Keratinocyte (primary cell): Measurements from ENCODE around the gene IGF1R. TPM values are rescaled to one million over a fixed set of nuclear protein-coding genes. Genes with fewer than 3 reads are reported as not detected.

Experiments used
- DNase-seq: peaks from one replicate; pipeline ENCODE4 v3.0.0-alpha.2; 2011; ENCODE audit warnings: low read depth, missing footprints, low spot score
- FAIRE-seq: peaks from 2 replicates; lab custom pipeline; 2011; peaks lifted over from hg19 to GRCh38; lab: Jason Lieb, UNC
- H2AFZ ChIP-seq: 2 replicates; pipeline ENCODE4 v1.6.0; 2012; ENCODE audit warnings: low read length, control low read depth, inconsistent platforms; ENCODE audit not compliant: control insufficient read depth
- H3K27ac ChIP-seq: 2 replicates; pipeline ENCODE4 v1.5.1; 2011; ENCODE audit warnings: low read length; ENCODE audit not compliant: control insufficient read depth, insufficient read depth
- H3K27me3 ChIP-seq: 3 replicates; pipeline ENCODE4 v1.6.0; 2011; ENCODE audit warnings: low read length; ENCODE audit not compliant: control insufficient read depth, insufficient read depth; ENCODE audit errors: extremely low read depth
- H3K36me3 ChIP-seq, 2 experiments: 2 replicates in 1 of 2; 3 replicates in 1 of 2; pipeline ENCODE4 v1.5.1; 2011; ENCODE audit warnings: low read length in 2 of 2, mild to moderate bottlenecking in 1 of 2; ENCODE audit not compliant: control insufficient read depth in 2 of 2, insufficient read depth in 2 of 2; ENCODE audit errors: extremely low read depth in 1 of 2
- H3K4me1 ChIP-seq: 3 replicates; pipeline ENCODE4 v1.5.1; 2011; ENCODE audit warnings: low read length; ENCODE audit not compliant: control insufficient read depth, insufficient read depth; ENCODE audit errors: extremely low read depth
- H3K4me2 ChIP-seq: 3 replicates; pipeline ENCODE4 v1.6.0; 2011; ENCODE audit warnings: low read depth, low read length; ENCODE audit not compliant: control insufficient read depth, insufficient read depth; ENCODE audit errors: extremely low read depth
- H3K4me3 ChIP-seq, 3 experiments: fragments of 200-600 bp in 1 of 3; sonication (generic) in 1 of 3; 2 replicates in 2 of 3; 3 replicates in 1 of 3; pipeline ENCODE4 v1.5.1; 2011 to 2016; ENCODE audit warnings: low read length in 3 of 3, mild to moderate bottlenecking in 3 of 3, control low read depth in 2 of 3, inconsistent platforms in 1 of 3, low read depth in 1 of 3, mixed read lengths in 1 of 3, mixed run types in 1 of 3, moderate library complexity in 1 of 3; ENCODE audit not compliant: control insufficient read depth in 2 of 3, insufficient read depth in 2 of 3; ENCODE audit errors: extremely low read depth in 1 of 3
- H3K79me2 ChIP-seq: 2 replicates; pipeline ENCODE4 v1.6.0; 2012; ENCODE audit warnings: low read length; ENCODE audit not compliant: control insufficient read depth, insufficient read depth
- H3K9ac ChIP-seq: 3 replicates; pipeline ENCODE4 v1.6.0; 2011; ENCODE audit warnings: low read length; ENCODE audit not compliant: control insufficient read depth, insufficient read depth; ENCODE audit errors: extremely low read depth
- H3K9me1 ChIP-seq: 3 replicates; pipeline ENCODE4 v1.6.0; 2011; ENCODE audit warnings: low read length; ENCODE audit not compliant: control insufficient read depth, insufficient read depth; ENCODE audit errors: extremely low read depth
- H3K9me3 ChIP-seq: 2 replicates; pipeline ENCODE4 v1.5.1; 2012; ENCODE audit warnings: low read depth, low read length; ENCODE audit not compliant: control insufficient read depth
- H4K20me1 ChIP-seq: 3 replicates; pipeline ENCODE4 v1.6.0; 2011; ENCODE audit warnings: low read length; ENCODE audit not compliant: control insufficient read depth, insufficient read depth; ENCODE audit errors: extremely low read depth
- CTCF ChIP-seq, 3 experiments: IDR thresholded peaks in 1 of 3; conservative IDR thresholded peaks in 1 of 3; optimal IDR thresholded peaks in 1 of 3; 2 replicates in 2 of 3; 3 replicates in 1 of 3; pipeline versions ENCODE3 to v1.5.1; 2011; ENCODE audit warnings: low read length in 3 of 3, mild to moderate bottlenecking in 3 of 3, moderate library complexity in 2 of 3, control low read depth in 1 of 3, inconsistent platforms in 1 of 3; ENCODE audit not compliant: insufficient read depth in 2 of 3; ENCODE audit errors: extremely low read depth in 1 of 3
- EZH2 ChIP-seq: IDR thresholded peaks from one replicate; pipeline ENCODE4 v1.6.1; 2012; ENCODE audit warnings: inconsistent platforms, mild to moderate bottlenecking, low read length, moderate library complexity
- dilution Hi-C: fragments of 300-500 bp; cut with MboI; formaldehyde crosslinking; loops from one replicate; pipeline ENCODE4 v1.7.0; 2020; ENCODE audit warnings: low sequenced_read_pairs; ENCODE audit not compliant: extremely low pct_ligation_motif_present
- polyA plus RNA-seq, 5 experiments: library from polyadenylated mRNA; depleted of rRNA in 3 of 5; stranded (reverse) in 3 of 5; stranded (forward) in 1 of 5; unstranded in 1 of 5; fragments of >200 nt; gene quantifications; 1 replicate in 1 of 5; 2 replicates in 3 of 5; 3 replicates in 1 of 5; pipeline versions ENCODE4 v1.2.1 to v1.2.3, GENCODE V29; 2011 to 2012; ENCODE audit warnings: missing spikeins in 2 of 5, low read depth in 1 of 5, low replicate concordance in 1 of 5

IGF1R gene
- polyA plus RNA-seq, 1 donor (not counting 4 experiments of a cell fraction or from before 2014, with no cell fraction given): 14.5 TPM

GRCh38 chr15:98824595-98824994 lies 176.3 kb downstream of the IGF1R start:
- Histone ChIP-seq H3K9ac (no peak overlapping the region), H2AFZ (no peak overlapping the region), H3K79me2 (peaks cover 55% of the 10 kb centered on the region), H3K4me2 (no peak overlapping the region), H3K4me1 (no peaks in the 10 kb centered on the region), H3K9me1 (no peaks in the 10 kb centered on the region), H3K36me3 (no peaks in the 10 kb centered on the region), H3K9me3 (peaks cover 5% of the 10 kb centered on the region), H4K20me1 (no peaks in the 10 kb centered on the region), H3K27ac (no peak overlapping the region), H3K4me3 (no peak overlapping the region), H3K27me3 (no peaks in the 10 kb centered on the region)
- dilution Hi-C loops: no loop called here
- FAIRE-seq: no peak
- DNase-seq: no peak
- TF ChIP-seq CTCF (optimal IDR thresholded peaks at IDR 0.05 in 1 of 3, IDR thresholded peaks at IDR 0.05 in 1 of 3, conservative IDR thresholded peaks at IDR 0.05 in 1 of 3; ENCODE audit: extremely low read depth in 1 of 3, insufficient read depth in 2 of 3, low read length in 3 of 3) (no peak), EZH2 (no peak)

- Histone ChIP-seq H3K4me2 (no peak overlapping the region), H3K4me3 (no peak overlapping the region), H3K9ac (no peak overlapping the region), H3K36me3 (peaks cover 0 to 2% of the 10 kb centered on the region in 2 experiments), H3K27me3 (no peaks in the 10 kb centered on the region), H3K9me1 (no peaks in the 10 kb centered on the region), H3K4me1 (no peaks in the 10 kb centered on the region), H4K20me1 (no peaks in the 10 kb centered on the region), H3K79me2 (peaks cover 53% of the 10 kb centered on the region), H3K9me3 (peaks cover 17% of the 10 kb centered on the region), H3K27ac (no peak overlapping the region), H2AFZ (no peak overlapping the region)
- dilution Hi-C loops: no loop called here
- no peak for DNase-seq
- FAIRE-seq: no peak
- TF ChIP-seq CTCF (optimal IDR thresholded peaks at IDR 0.05 in 1 of 3, IDR thresholded peaks at IDR 0.05 in 1 of 3, conservative IDR thresholded peaks at IDR 0.05 in 1 of 3; ENCODE audit: extremely low read depth in 1 of 3, insufficient read depth in 2 of 3, low read length in 3 of 3) (no peak), EZH2 (no peak)
These were observed 178.3 kb downstream of the IGF1R start for GRCh38 chr15:98826658-98827057.
